Measurements from ENCODE around the gene GDI2. TPM values are rescaled to one million over a fixed set of nuclear protein-coding genes. Genes with fewer than 3 reads are reported as not detected.
A peak's percentile ranks its signal among the peaks of the same experiment; 100 is the strongest.
"Not testable (repeated sequence)": the region's sequence is repeated elsewhere in the genome, so short reads cannot be mapped to it uniquely, and the experiment has no call there.

The GDI2 gene
- total RNA-seq, 1 donor from 2014 or later, result 402 TPM

- H3K4me3 ChIP-seq (ENCODE audit: low read depth, low read length), result no peak overlapping the region
- DNase-seq (ENCODE audit: low read depth), result no peak
- TF ChIP-seq, protein P1, sequence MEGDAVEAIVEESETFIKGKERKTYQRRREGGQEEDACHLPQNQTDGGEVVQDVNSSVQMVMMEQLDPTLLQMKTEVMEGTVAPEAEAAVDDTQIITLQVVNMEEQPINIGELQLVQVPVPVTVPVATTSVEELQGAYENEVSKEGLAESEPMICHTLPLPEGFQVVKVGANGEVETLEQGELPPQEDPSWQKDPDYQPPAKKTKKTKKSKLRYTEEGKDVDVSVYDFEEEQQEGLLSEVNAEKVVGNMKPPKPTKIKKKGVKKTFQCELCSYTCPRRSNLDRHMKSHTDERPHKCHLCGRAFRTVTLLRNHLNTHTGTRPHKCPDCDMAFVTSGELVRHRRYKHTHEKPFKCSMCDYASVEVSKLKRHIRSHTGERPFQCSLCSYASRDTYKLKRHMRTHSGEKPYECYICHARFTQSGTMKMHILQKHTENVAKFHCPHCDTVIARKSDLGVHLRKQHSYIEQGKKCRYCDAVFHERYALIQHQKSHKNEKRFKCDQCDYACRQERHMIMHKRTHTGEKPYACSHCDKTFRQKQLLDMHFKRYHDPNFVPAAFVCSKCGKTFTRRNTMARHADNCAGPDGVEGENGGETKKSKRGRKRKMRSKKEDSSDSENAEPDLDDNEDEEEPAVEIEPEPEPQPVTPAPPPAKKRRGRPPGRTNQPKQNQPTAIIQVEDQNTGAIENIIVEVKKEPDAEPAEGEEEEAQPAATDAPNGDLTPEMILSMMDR (conservative IDR thresholded peaks at IDR 0.05; ENCODE audit: low read depth, low read length), result no peak
Observed at GRCh38 chr10:5783300-5783699, 29.9 kb downstream of the GDI2 start.

- TF ChIP-seq, protein P1 (conservative IDR thresholded peaks at IDR 0.05; ENCODE audit: low read depth, low read length), result no peak
- DNase-seq (ENCODE audit: low read depth), result no peak
- no peak overlapping the region for H3K4me3 ChIP-seq (ENCODE audit: low read depth, low read length)
Observed at GRCh38 chr10:5782174-5782573, 31.1 kb downstream of the GDI2 start.

DNA sequence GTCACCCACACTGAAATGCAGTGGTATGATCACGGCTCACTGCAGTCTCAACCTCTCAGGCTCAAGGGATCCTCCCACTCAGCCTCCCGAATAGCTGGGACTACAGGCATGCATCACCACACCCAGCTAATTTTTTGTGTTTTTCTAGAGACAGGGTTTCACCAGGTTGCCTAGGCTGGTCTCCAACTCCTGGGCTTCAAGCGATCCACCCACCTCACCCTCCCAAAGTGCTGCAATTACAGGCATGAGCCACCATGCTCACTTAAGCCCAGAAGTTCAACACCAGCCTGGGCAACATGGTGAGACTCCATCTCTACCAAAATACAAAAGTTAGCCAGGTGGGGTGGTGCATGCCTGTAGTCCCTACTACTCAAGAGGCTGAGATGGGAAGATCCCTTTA, 33.5 kb downstream of the GDI2 start:
- no peak for DNase-seq (ENCODE audit: low read depth)
- H3K4me3 ChIP-seq (ENCODE audit: low read depth, low read length), result no peak overlapping the region
- TF ChIP-seq, protein P1 (conservative IDR thresholded peaks at IDR 0.05; ENCODE audit: low read depth, low read length), result no peak

GRCh38 chr10:5777758-5778157, 35.5 kb downstream of the GDI2 start:
- DNase-seq (ENCODE audit: low read depth); H3K4me3 ChIP-seq (ENCODE audit: low read depth, low read length): not testable (repeated sequence)

DNA sequence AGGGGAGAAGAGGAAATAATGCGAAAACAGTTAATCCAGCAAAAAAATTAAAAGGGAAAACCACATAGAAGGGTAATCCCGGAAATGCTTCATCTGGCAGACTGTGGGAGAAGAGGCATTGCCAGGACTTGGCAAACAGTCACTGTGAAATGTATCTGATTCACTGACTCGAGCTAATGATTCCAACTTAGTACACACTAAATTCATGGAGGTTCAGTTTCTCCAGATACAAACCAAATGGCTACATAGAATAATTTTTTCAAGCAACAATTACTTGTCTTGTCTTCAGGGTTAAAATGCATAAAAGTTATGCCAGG, 36.4 kb downstream of the GDI2 start:
- TF ChIP-seq, protein P1 (conservative IDR thresholded peaks at IDR 0.05; ENCODE audit: low read depth, low read length), result no peak
- DNase-seq (ENCODE audit: low read depth), result peak; percentile 61
- H3K4me3 ChIP-seq (ENCODE audit: low read depth, low read length), result no peak overlapping the region

- TF ChIP-seq, protein P1 (conservative IDR thresholded peaks at IDR 0.05; ENCODE audit: low read depth, low read length), result peak; percentile 29
- no peak overlapping the region for H3K4me3 ChIP-seq (ENCODE audit: low read depth, low read length)
- DNase-seq (ENCODE audit: low read depth), result no peak
Observed at GRCh38 chr10:5776136-5776880, 36.9 kb downstream of the GDI2 start.

GRCh38 chr10:5775685-5776084, 37.5 kb downstream of the GDI2 start:
- TF ChIP-seq, protein P1 (conservative IDR thresholded peaks at IDR 0.05; ENCODE audit: low read depth, low read length), result no peak
- H3K4me3 ChIP-seq (ENCODE audit: low read depth, low read length), result no peak overlapping the region
- DNase-seq (ENCODE audit: low read depth), result no peak
